ENCODE data around the gene SV2B. TPM values are rescaled to one million over a fixed set of nuclear protein-coding genes. Genes with fewer than 3 reads are reported as not detected.

SV2B gene
- total RNA-seq, 1 experiment from 2014 or later = 1.4 TPM

DNA sequence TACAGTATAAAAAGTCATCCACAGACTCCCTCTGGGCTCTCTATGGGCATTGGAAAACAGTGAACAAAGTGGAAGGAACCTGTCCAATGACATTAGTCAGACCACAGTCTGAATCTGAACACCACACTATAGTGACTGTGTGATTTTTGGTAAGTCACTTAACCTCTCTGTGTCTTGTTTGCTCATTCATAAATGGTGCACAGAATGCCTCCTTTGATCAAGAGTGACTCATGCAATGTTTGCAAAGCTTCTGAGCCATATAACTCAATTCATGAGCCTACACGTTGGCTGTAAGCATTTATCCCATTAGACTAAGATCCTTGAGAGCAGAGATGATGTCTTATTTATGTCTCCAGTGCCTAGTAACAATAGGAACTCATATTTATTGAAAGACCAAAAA is 46.7 kb downstream of the SV2B start:
- ATAC-seq = no peak
- no peak overlapping the region for H3K4me3 Mint-ChIP-seq
- H3K27me3 Mint-ChIP-seq (ENCODE audit: low read depth) = no peaks in the 10 kb centered on the region

DNA sequence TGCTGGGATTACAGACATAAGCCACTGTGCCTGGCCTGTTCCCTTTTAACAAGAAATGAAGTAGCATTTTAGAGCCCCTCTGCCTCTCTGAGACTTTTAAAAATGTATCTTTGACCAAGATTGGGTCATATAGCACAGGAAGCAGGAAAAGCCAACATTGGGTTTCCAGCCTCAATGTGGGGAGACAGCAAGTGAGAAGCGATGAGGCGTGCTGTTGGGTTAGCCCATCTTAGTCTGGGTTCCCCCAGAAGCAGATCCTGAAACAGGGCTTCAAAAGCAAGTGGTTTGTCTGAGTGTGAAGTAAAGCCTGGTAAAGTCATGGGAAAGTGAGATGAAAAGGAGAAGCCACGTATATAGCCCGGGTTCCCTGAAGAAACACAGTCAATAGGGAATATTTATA is 48.2 kb downstream of the SV2B start:
- CTCF ChIA-PET = no interaction called here
- no peak for DNase-seq (ENCODE audit: low spot score)
- TF ChIP-seq, protein P1, sequence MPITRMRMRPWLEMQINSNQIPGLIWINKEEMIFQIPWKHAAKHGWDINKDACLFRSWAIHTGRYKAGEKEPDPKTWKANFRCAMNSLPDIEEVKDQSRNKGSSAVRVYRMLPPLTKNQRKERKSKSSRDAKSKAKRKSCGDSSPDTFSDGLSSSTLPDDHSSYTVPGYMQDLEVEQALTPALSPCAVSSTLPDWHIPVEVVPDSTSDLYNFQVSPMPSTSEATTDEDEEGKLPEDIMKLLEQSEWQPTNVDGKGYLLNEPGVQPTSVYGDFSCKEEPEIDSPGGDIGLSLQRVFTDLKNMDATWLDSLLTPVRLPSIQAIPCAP (CRISPR knock-in tag; IDR thresholded peaks at IDR 0.05) = no peak
- TF ChIP-seq RORB (CRISPR knock-in tag; IDR thresholded peaks at IDR 0.05) = no peak
- no peak for TF ChIP-seq ZNF263 (CRISPR knock-in tag; IDR thresholded peaks at IDR 0.05; ENCODE audit: low read depth)
- TF ChIP-seq, protein P2, sequence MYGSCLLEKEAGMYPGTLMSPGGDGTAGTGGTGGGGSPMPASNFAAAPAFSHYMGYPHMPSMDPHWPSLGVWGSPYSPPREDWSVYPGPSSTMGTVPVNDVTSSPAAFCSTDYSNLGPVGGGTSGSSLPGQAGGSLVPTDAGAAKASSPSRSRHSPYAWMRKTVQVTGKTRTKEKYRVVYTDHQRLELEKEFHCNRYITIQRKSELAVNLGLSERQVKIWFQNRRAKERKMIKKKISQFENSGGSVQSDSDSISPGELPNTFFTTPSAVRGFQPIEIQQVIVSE (CRISPR knock-in tag; IDR thresholded peaks at IDR 0.05; ENCODE audit: borderline replicate concordance) = no peak
- TF ChIP-seq ZNF396 (CRISPR knock-in tag; IDR thresholded peaks at IDR 0.05; ENCODE audit: borderline replicate concordance) = no peak
- no peak for TF ChIP-seq CREM (CRISPR knock-in tag; IDR thresholded peaks at IDR 0.05)
- TF ChIP-seq, protein P3, sequence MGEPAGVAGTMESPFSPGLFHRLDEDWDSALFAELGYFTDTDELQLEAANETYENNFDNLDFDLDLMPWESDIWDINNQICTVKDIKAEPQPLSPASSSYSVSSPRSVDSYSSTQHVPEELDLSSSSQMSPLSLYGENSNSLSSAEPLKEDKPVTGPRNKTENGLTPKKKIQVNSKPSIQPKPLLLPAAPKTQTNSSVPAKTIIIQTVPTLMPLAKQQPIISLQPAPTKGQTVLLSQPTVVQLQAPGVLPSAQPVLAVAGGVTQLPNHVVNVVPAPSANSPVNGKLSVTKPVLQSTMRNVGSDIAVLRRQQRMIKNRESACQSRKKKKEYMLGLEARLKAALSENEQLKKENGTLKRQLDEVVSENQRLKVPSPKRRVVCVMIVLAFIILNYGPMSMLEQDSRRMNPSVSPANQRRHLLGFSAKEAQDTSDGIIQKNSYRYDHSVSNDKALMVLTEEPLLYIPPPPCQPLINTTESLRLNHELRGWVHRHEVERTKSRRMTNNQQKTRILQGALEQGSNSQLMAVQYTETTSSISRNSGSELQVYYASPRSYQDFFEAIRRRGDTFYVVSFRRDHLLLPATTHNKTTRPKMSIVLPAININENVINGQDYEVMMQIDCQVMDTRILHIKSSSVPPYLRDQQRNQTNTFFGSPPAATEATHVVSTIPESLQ (CRISPR knock-in tag; IDR thresholded peaks at IDR 0.05) = no peak
- TF ChIP-seq JAZF1 (CRISPR knock-in tag; IDR thresholded peaks at IDR 0.05) = no peak
- TF ChIP-seq, protein P4, sequence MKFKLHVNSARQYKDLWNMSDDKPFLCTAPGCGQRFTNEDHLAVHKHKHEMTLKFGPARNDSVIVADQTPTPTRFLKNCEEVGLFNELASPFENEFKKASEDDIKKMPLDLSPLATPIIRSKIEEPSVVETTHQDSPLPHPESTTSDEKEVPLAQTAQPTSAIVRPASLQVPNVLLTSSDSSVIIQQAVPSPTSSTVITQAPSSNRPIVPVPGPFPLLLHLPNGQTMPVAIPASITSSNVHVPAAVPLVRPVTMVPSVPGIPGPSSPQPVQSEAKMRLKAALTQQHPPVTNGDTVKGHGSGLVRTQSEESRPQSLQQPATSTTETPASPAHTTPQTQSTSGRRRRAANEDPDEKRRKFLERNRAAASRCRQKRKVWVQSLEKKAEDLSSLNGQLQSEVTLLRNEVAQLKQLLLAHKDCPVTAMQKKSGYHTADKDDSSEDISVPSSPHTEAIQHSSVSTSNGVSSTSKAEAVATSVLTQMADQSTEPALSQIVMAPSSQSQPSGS (CRISPR knock-in tag; IDR thresholded peaks at IDR 0.05; ENCODE audit: borderline replicate concordance, low read depth) = no peak
- TF ChIP-seq, protein P5, sequence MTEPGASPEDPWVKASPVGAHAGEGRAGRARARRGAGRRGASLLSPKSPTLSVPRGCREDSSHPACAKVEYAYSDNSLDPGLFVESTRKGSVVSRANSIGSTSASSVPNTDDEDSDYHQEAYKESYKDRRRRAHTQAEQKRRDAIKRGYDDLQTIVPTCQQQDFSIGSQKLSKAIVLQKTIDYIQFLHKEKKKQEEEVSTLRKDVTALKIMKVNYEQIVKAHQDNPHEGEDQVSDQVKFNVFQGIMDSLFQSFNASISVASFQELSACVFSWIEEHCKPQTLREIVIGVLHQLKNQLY (CRISPR knock-in tag; IDR thresholded peaks at IDR 0.05) = no peak
- TF ChIP-seq ZNF138 (CRISPR knock-in tag; conservative IDR thresholded peaks at IDR 0.05) = no peak
- TF ChIP-seq, protein P6, sequence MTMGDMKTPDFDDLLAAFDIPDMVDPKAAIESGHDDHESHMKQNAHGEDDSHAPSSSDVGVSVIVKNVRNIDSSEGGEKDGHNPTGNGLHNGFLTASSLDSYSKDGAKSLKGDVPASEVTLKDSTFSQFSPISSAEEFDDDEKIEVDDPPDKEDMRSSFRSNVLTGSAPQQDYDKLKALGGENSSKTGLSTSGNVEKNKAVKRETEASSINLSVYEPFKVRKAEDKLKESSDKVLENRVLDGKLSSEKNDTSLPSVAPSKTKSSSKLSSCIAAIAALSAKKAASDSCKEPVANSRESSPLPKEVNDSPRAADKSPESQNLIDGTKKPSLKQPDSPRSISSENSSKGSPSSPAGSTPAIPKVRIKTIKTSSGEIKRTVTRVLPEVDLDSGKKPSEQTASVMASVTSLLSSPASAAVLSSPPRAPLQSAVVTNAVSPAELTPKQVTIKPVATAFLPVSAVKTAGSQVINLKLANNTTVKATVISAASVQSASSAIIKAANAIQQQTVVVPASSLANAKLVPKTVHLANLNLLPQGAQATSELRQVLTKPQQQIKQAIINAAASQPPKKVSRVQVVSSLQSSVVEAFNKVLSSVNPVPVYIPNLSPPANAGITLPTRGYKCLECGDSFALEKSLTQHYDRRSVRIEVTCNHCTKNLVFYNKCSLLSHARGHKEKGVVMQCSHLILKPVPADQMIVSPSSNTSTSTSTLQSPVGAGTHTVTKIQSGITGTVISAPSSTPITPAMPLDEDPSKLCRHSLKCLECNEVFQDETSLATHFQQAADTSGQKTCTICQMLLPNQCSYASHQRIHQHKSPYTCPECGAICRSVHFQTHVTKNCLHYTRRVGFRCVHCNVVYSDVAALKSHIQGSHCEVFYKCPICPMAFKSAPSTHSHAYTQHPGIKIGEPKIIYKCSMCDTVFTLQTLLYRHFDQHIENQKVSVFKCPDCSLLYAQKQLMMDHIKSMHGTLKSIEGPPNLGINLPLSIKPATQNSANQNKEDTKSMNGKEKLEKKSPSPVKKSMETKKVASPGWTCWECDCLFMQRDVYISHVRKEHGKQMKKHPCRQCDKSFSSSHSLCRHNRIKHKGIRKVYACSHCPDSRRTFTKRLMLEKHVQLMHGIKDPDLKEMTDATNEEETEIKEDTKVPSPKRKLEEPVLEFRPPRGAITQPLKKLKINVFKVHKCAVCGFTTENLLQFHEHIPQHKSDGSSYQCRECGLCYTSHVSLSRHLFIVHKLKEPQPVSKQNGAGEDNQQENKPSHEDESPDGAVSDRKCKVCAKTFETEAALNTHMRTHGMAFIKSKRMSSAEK (CRISPR knock-in tag; IDR thresholded peaks at IDR 0.05; ENCODE audit: borderline replicate concordance) = no peak

More for the DNA sequence above, 46.7 kb downstream of the SV2B start:
- TF ChIP-seq, protein P7, sequence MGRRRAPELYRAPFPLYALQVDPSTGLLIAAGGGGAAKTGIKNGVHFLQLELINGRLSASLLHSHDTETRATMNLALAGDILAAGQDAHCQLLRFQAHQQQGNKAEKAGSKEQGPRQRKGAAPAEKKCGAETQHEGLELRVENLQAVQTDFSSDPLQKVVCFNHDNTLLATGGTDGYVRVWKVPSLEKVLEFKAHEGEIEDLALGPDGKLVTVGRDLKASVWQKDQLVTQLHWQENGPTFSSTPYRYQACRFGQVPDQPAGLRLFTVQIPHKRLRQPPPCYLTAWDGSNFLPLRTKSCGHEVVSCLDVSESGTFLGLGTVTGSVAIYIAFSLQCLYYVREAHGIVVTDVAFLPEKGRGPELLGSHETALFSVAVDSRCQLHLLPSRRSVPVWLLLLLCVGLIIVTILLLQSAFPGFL (CRISPR knock-in tag; IDR thresholded peaks at IDR 0.05; ENCODE audit: borderline replicate concordance) = no peak
- TF ChIP-seq, protein P8, sequence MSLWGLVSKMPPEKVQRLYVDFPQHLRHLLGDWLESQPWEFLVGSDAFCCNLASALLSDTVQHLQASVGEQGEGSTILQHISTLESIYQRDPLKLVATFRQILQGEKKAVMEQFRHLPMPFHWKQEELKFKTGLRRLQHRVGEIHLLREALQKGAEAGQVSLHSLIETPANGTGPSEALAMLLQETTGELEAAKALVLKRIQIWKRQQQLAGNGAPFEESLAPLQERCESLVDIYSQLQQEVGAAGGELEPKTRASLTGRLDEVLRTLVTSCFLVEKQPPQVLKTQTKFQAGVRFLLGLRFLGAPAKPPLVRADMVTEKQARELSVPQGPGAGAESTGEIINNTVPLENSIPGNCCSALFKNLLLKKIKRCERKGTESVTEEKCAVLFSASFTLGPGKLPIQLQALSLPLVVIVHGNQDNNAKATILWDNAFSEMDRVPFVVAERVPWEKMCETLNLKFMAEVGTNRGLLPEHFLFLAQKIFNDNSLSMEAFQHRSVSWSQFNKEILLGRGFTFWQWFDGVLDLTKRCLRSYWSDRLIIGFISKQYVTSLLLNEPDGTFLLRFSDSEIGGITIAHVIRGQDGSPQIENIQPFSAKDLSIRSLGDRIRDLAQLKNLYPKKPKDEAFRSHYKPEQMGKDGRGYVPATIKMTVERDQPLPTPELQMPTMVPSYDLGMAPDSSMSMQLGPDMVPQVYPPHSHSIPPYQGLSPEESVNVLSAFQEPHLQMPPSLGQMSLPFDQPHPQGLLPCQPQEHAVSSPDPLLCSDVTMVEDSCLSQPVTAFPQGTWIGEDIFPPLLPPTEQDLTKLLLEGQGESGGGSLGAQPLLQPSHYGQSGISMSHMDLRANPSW (CRISPR knock-in tag; conservative IDR thresholded peaks at IDR 0.05; ENCODE audit: low read depth) = no peak
- TF ChIP-seq JAZF1 (CRISPR knock-in tag; IDR thresholded peaks at IDR 0.05) (no peak), ETV6 (CRISPR knock-in tag; IDR thresholded peaks at IDR 0.05) (no peak), OVOL2 (CRISPR knock-in tag; IDR thresholded peaks at IDR 0.05; ENCODE audit: borderline replicate concordance) (no peak), FOXJ3 (CRISPR knock-in tag; IDR thresholded peaks at IDR 0.05; ENCODE audit: borderline replicate concordance) (no peak), TCF7 (CRISPR knock-in tag; IDR thresholded peaks at IDR 0.05; ENCODE audit: low read depth) (no peak), CREM (CRISPR knock-in tag; IDR thresholded peaks at IDR 0.05) (no peak), NFATC4 (CRISPR knock-in tag; IDR thresholded peaks at IDR 0.05) (no peak)
- TF ChIP-seq, protein P9, sequence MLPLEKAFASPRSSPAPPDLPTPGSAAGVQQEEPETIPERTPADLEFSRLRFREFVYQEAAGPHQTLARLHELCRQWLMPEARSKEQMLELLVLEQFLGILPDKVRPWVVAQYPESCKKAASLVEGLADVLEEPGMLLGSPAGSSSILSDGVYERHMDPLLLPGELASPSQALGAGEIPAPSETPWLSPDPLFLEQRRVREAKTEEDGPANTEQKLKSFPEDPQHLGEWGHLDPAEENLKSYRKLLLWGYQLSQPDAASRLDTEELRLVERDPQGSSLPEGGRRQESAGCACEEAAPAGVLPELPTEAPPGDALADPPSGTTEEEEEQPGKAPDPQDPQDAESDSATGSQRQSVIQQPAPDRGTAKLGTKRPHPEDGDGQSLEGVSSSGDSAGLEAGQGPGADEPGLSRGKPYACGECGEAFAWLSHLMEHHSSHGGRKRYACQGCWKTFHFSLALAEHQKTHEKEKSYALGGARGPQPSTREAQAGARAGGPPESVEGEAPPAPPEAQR (CRISPR knock-in tag; IDR thresholded peaks at IDR 0.05) = no peak
- ChIA-PET POLR2A (no interaction called here), CTCF (no interaction called here)
- no peak for DNase-seq (ENCODE audit: low spot score)
- Mint-ChIP-seq H3K4me1 (peaks cover 5% of the 10 kb centered on the region), H3K9me3 (no peaks in the 10 kb centered on the region), H3K27ac (no peak overlapping the region), H3K36me3 (no peaks in the 10 kb centered on the region)

More for the DNA sequence above, 48.2 kb downstream of the SV2B start:
- no peaks in the 10 kb centered on the region for H3K9me3 Mint-ChIP-seq
- no peak for ATAC-seq
- H3K27me3 Mint-ChIP-seq (ENCODE audit: low read depth) = no peaks in the 10 kb centered on the region
- no peaks in the 10 kb centered on the region for H3K36me3 Mint-ChIP-seq
- no peaks in the 10 kb centered on the region for H3K4me1 Mint-ChIP-seq
- POLR2A ChIA-PET = no interaction called here
- H3K27ac Mint-ChIP-seq = no peak overlapping the region
- no peak overlapping the region for H3K4me3 Mint-ChIP-seq

All from WTC11 (cell line).